ENCODE measurements around the gene RNF19B.

Gene RNF19B

DNA sequence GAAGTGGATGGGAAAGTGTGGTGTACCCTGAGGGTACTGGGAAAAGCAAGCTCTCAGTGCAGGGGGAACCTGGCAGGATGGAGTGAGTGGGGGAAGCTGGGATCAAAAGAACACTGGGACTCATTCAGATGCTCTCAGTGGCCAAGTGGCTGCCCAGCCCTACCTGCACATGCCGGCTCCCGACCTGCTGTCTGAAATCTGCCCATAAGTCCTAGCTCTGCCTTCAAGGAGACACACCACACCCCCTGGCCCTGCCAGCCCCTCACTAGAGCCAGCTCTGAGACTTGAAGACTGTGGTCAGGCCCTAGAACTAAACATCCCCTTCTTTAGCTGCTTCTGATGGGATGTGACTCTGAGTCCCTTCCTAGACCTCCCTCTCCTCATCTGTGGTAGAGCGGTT lies 65.7 kb downstream of the RNF19B start:
- peaks cover 42% of the 10 kb centered on the region for H3K27me3 ChIP-seq (ENCODE audit: insufficient read depth, low read length)
- H3K36me3 ChIP-seq (ENCODE audit: insufficient read depth, low read length) = no peaks in the 10 kb centered on the region
- H3K9me3 ChIP-seq (ENCODE audit: insufficient read depth, low read depth, low read length) = no peaks in the 10 kb centered on the region
- peaks cover 2% of the 10 kb centered on the region; the same call in 1 of the 2 replicates for H3K4me1 ChIP-seq (ENCODE audit: insufficient read depth, low read length)
- no peak overlapping the region for H3K27ac ChIP-seq (ENCODE audit: low read depth, low read length)
- no peak overlapping the region for H3K9ac ChIP-seq (ENCODE audit: low read depth, low read length)
- 88% methylated on average over 3 of the region's 3 CpGs for WGBS
- H3K4me3 ChIP-seq (ENCODE audit: low read length) = no peak overlapping the region

DNA sequence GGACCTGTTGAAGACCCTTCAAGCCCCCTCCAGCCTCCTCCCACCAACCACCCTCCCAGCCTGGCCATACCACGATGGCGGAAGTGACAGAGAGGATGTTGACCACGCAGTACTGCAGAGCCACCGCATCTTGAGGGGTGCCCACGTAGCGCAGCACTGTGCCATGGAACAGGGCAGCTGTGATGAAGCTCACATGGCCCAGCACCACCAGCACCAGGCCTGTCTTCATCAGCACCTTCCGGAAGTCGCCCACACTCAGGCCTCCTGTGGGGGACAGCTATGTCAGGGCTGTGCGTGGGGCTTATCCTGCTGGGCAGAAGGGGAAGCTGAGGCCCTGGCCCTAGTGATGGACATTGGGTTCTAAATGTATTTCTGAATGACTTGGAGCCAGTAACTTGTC lies 66.6 kb downstream of the RNF19B start:
- Histone ChIP-seq H3K4me3 (ENCODE audit: low read length) (no peak overlapping the region), H3K9me3 (ENCODE audit: insufficient read depth, low read depth, low read length) (no peaks in the 10 kb centered on the region), H3K36me3 (ENCODE audit: insufficient read depth, low read length) (no peaks in the 10 kb centered on the region), H3K9ac (ENCODE audit: low read depth, low read length) (no peak overlapping the region), H3K4me1 (ENCODE audit: insufficient read depth, low read length) (peaks cover 2% of the 10 kb centered on the region; the same call in 1 of the 2 replicates), H3K27ac (ENCODE audit: low read depth, low read length) (no peak overlapping the region), H3K27me3 (ENCODE audit: insufficient read depth, low read length) (peaks cover 41% of the 10 kb centered on the region)
- WGBS = 95% methylated on average over 9 of the region's 9 CpGs

DNA sequence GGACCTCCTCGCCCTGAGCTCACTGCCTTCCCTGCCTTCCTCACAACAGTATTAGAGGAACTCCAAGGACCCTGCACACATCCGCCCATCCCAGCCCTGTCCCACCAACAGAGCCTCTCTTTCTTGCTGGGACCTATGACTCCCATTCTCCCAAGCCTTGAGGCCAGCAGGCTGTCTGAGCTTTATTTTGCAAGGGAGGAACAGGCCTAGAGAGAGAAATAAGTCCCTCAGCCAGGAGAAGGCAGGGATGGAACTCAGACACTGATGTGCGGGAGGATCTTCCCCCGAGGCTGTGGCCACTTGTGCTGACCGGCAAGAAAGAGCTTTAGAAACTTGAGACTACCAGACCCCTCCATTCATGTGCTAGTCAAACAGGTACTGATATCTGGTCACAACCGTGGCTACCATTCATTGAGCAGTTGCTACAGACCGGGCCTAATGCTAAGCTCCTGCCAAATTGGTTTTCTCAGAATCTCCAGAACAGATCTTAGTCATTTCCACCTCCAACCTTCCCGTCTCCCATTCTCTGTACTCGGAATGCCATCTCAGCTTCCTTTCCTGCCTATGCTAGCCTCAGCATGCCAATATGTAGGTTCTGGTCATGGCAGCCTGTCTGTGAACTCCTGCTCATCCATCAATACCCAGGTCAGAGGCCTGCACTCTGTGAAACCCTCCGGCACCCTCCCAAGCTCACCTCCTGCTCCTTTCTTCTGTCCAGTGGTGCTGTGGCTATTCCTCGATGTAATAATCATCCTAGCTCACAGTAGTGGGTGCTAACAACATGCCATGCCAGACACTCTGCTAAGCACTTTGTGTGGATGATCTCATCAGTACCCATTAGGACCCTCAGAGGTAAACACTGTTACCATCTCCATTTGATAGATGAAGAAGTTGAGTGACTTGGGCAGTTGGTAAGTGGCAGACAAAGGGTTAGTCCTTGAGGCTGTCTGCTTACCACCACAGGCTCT lies 67.2 kb downstream of the RNF19B start:
- H3K27ac ChIP-seq (ENCODE audit: low read depth, low read length) = no peak overlapping the region
- peaks cover 2% of the 10 kb centered on the region; the same call in 1 of the 2 replicates for H3K4me1 ChIP-seq (ENCODE audit: insufficient read depth, low read length)
- no peaks in the 10 kb centered on the region for H3K9me3 ChIP-seq (ENCODE audit: insufficient read depth, low read depth, low read length)
- no peak overlapping the region for H3K4me3 ChIP-seq (ENCODE audit: low read length)
- WGBS = 87% methylated on average over 11 of the region's 11 CpGs
- no peak overlapping the region for H3K9ac ChIP-seq (ENCODE audit: low read depth, low read length)
- no peaks in the 10 kb centered on the region for H3K36me3 ChIP-seq (ENCODE audit: insufficient read depth, low read length)
- H3K27me3 ChIP-seq (ENCODE audit: insufficient read depth, low read length) = peaks cover 39% of the 10 kb centered on the region

DNA sequence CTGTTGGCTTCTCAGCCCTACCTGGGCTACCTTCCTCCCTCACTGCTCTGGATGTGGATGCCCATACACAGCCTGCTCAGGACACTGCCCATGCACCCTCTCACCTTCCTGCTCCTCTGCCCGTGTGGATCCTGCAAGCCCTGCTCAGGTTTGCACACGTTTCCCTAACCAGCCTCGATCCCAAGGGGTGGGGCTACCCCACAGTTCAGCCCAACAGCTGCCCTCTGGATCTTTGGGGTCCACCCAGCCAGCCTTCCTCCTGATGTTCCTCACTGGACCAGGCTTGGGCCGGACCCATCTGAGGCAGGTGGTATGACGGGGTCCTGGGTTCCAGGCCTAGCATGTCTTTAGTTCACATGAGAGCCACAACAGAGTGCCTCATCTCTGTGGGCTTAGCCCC lies 68.2 kb downstream of the RNF19B start:
- Histone ChIP-seq H3K9me3 (ENCODE audit: insufficient read depth, low read depth, low read length) (no peaks in the 10 kb centered on the region), H3K4me1 (ENCODE audit: insufficient read depth, low read length) (peaks cover 2% of the 10 kb centered on the region; the same call in 1 of the 2 replicates), H3K27ac (ENCODE audit: low read depth, low read length) (no peak overlapping the region), H3K4me3 (ENCODE audit: low read length) (no peak overlapping the region), H3K27me3 (ENCODE audit: insufficient read depth, low read length) (peaks cover 38% of the 10 kb centered on the region), H3K9ac (ENCODE audit: low read depth, low read length) (no peak overlapping the region), H3K36me3 (ENCODE audit: insufficient read depth, low read length) (no peaks in the 10 kb centered on the region)
- WGBS = 83% methylated on average over 5 of the region's 5 CpGs

DNA sequence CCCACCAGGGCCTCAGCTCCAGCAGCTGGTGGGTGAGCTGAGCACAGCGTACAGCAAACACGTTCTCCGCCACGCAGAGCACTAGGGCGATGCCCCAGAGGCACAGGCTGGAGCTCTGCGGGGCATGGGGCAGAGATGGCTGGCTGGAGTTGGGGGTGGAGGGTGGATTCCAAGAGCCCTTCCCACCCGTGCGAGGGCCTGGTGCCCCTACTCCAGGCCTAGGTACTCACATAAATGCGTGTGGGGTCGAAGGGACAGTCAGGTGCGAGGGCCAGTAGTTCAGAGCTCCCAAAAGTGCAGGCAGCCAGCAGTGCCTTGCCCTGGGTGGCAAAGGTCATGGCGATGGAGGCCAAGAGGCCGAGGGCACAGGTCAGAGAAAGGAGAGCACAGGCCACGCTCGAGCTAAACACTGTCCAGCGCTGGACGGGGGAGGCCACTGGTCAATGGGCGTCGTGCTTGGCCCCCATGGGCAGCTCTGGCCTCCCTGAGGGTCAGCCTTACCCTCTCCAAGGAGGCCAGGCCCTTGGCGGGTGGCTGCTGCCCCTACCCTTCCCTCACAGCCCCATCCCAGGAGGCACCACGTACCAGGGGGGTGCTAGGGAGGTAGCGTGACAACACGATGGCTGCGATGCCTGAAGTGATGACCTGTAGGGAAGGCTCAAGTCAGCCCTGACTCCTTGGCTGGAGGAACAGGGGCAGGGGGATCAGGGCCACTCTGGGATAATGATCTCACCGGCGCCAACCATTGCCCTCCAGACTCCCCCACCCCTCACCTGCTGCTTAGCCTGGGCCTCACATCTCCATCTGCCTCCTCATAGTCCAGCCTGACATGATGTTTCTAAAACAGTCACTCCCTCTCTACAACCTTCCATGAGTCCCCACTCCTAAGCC lies 69.0 kb downstream of the RNF19B start:
- H3K9me3 ChIP-seq (ENCODE audit: insufficient read depth, low read depth, low read length) = no peaks in the 10 kb centered on the region
- peaks cover 2% of the 10 kb centered on the region; the same call in 1 of the 2 replicates for H3K4me1 ChIP-seq (ENCODE audit: insufficient read depth, low read length)
- H3K27ac ChIP-seq (ENCODE audit: low read depth, low read length) = no peak overlapping the region
- H3K4me3 ChIP-seq (ENCODE audit: low read length) = no peak overlapping the region
- H3K27me3 ChIP-seq (ENCODE audit: insufficient read depth, low read length) = peaks cover 31% of the 10 kb centered on the region
- no peak overlapping the region for H3K9ac ChIP-seq (ENCODE audit: low read depth, low read length)
- no peaks in the 10 kb centered on the region for H3K36me3 ChIP-seq (ENCODE audit: insufficient read depth, low read length)
- 93% methylated on average over 26 of the region's 26 CpGs for WGBS

DNA sequence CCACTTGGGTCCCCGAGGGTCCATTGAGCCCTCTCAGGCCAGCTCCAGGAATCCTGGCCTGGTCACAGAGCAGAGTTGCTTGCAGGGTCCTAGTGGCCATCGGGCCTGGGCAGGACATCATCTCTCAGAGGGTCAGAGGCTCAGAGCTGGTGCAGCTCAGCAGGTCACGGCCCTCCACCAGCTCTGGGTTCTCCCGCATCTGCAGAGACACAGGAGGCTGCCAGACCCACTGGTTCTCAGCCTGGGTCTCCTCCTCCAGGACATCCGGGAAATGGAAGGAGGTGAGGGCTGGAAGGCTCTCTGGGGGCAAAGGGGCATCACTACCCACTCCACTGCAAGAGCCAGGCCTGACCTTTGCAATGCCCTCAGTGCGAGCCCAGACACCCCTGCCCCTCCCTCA lies 69.9 kb downstream of the RNF19B start:
- no peak overlapping the region for H3K27ac ChIP-seq (ENCODE audit: low read depth, low read length)
- no peaks in the 10 kb centered on the region for H3K9me3 ChIP-seq (ENCODE audit: insufficient read depth, low read depth, low read length)
- H3K4me3 ChIP-seq (ENCODE audit: low read length) = no peak overlapping the region
- WGBS = 68% methylated on average over 6 of the region's 6 CpGs
- H3K4me1 ChIP-seq (ENCODE audit: insufficient read depth, low read length) = peaks cover 2% of the 10 kb centered on the region; the same call in 1 of the 2 replicates
- no peaks in the 10 kb centered on the region for H3K36me3 ChIP-seq (ENCODE audit: insufficient read depth, low read length)
- peaks cover 25% of the 10 kb centered on the region for H3K27me3 ChIP-seq (ENCODE audit: insufficient read depth, low read length)
- H3K9ac ChIP-seq (ENCODE audit: low read depth, low read length) = no peak overlapping the region

DNA sequence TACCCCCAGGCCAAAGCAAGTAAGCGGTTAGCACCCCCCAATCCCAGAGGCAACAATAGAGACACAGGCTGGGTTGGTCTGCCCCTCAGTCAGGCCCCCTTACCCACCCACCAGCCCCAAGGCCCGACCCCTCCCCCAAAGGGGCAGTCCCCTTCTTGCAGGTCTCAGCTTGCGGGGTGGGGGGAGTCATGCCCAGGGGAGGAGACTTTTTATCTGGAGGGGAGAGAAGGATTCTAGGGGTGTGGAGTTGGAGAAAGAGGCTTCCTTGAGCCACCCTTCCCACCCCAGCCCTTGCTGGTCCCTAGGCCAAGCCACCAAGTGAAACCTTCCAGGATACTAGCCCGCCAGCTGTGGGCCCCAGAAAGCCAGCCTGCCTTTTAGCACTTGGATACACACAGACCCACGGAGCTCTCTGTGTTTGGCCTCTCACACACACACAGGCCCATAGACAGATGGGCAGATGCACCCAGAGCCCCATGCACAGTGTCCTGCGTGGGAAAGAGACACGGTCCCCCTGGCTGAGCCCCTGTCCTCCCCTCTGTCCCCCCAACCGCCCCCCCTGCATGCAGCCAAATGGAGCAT lies 70.5 kb downstream of the RNF19B start:
- no peaks in the 10 kb centered on the region for H3K9me3 ChIP-seq (ENCODE audit: insufficient read depth, low read depth, low read length)
- H3K27ac ChIP-seq (ENCODE audit: low read depth, low read length) = peak overlapping the region; percentile 33; the same call in 1 of the 2 replicates
- H3K9ac ChIP-seq (ENCODE audit: low read depth, low read length) = peak overlapping the region; percentile 40
- H3K27me3 ChIP-seq (ENCODE audit: insufficient read depth, low read length) = peaks cover 19% of the 10 kb centered on the region
- H3K36me3 ChIP-seq (ENCODE audit: insufficient read depth, low read length) = no peaks in the 10 kb centered on the region
- H3K4me3 ChIP-seq (ENCODE audit: low read length) = peak overlapping the region; percentile 64
- peaks cover 2% of the 10 kb centered on the region; the same call in 1 of the 2 replicates for H3K4me1 ChIP-seq (ENCODE audit: insufficient read depth, low read length)
- WGBS = 62% methylated on average over 5 of the region's 8 CpGs

DNA sequence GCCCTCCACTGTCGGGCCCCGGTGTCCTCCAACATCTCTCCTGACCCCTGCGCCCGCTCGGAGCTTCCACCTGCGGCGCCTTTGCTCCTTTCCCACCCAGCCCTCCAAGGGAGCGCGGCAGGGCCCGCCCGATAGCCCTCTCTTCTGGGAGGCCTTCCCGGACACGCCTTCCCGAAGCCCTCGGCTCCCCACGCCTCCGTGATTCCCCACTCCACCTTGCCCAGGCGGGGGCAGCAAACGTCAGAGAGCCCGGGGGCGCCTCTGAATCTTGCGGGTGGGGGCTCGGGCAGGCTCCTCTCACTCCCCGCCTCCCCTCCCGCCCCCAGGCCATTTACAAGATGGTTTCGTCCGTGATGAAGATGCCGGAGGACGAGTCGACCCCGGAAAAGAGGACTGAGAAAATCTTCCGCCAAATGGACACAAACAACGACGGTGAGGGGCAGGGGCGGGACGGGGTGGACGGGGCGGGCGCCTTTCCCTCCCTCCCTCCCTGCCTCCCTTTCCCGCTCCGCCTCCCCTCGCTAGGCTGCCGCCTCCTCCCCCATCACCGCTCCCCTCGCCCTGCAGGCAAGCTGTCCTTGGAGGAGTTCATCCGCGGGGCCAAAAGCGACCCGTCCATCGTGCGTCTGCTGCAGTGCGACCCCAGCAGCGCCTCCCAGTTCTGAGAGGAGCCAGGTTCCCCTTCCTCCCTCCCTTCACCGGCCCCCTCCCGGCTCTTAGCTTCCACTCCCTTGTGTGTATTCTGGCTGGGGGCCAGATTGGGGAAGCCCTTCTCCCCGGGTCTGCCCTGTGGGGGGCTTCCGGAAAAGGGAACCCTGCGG lies 71.2 kb downstream of the RNF19B start:
- Histone ChIP-seq H3K27ac (ENCODE audit: low read depth, low read length) (peak overlapping the region; percentile 33; the same call in 1 of the 2 replicates), H3K36me3 (ENCODE audit: insufficient read depth, low read length) (no peaks in the 10 kb centered on the region), H3K9ac (ENCODE audit: low read depth, low read length) (peak overlapping the region; percentile 60), H3K9me3 (ENCODE audit: insufficient read depth, low read depth, low read length) (no peaks in the 10 kb centered on the region), H3K4me1 (ENCODE audit: insufficient read depth, low read length) (peaks cover 2% of the 10 kb centered on the region; the same call in 1 of the 2 replicates), H3K27me3 (ENCODE audit: insufficient read depth, low read length) (peaks cover 15% of the 10 kb centered on the region), H3K4me3 (ENCODE audit: low read length) (peak overlapping the region; percentile 64)
- under 1% methylated on average over 58 of the region's 58 CpGs for WGBS

DNA sequence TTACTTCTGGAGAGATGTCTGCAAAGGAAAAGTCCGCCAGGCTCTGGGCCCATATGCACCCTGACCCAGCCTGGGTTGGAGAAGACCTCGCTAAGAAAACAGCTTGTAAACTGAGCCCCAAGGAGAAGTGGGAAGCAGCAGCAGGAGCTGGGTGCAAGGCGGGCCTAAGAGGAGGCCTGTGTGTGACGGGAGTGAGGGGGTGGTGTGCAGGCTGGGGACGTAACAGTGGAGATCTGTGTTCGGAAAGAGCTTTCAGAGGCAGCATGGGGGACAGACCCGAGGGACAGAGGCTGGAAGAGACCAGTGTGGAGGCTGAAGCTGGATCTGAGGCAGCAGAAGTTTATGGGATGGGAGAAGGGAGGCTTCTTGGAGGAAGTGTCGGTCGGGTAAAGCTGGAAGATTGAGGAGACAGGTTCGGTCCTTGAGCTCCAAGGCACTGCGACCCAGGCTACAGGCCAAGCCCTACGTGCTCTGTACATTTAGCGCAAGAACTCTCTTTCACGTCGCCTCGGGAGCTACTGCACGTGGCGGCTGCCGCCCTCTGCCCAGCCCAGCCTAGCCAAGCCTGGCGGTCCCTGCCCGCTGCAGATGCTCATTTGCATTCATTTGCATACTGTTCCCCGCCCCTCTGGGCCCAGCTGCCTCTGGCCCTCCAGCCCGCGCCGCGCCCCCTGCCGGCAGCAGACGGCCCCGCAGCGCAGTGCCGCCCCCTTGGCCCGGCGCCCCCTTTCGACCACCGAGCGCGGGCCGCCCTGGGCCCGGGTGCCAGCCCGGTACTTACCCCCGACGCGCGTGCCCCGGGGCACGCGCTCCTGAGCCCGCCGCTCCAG lies 72.0 kb downstream of the RNF19B start:
- Histone ChIP-seq H3K27ac (ENCODE audit: low read depth, low read length) (no peak overlapping the region; the same call in 1 of the 2 replicates), H3K36me3 (ENCODE audit: insufficient read depth, low read length) (no peaks in the 10 kb centered on the region), H3K4me3 (ENCODE audit: low read length) (peak overlapping the region; percentile 64), H3K9ac (ENCODE audit: low read depth, low read length) (peak overlapping the region; percentile 60), H3K9me3 (ENCODE audit: insufficient read depth, low read depth, low read length) (no peaks in the 10 kb centered on the region), H3K27me3 (ENCODE audit: insufficient read depth, low read length) (peaks cover 17% of the 10 kb centered on the region), H3K4me1 (ENCODE audit: insufficient read depth, low read length) (peaks cover 2% of the 10 kb centered on the region; the same call in 1 of the 2 replicates)
- 25% methylated on average over 49 of the region's 49 CpGs for WGBS
